H1 (cell line): ENCODE measurements around the gene CEP57L1.

Experiments used
- PHF8 ChIP-seq: fragments of 200-600 bp; sonication (generic); conservative IDR thresholded peaks from 2 replicates; pipeline ENCODE4 v1.7.1; 2012; ENCODE audit warnings: low read depth, mild to moderate bottlenecking, inconsistent platforms, low read length, moderate library complexity
- RAD21 ChIP-seq, 2 experiments: IDR thresholded peaks in 1 of 2; conservative IDR thresholded peaks in 1 of 2; 2 replicates each; pipeline ENCODE4 v1.6.1; 2011; ENCODE audit warnings: low read depth in 2 of 2, low read length in 2 of 2, improper control_type of control experiment in 1 of 2, inconsistent platforms in 1 of 2, mild to moderate bottlenecking in 1 of 2, moderate library complexity in 1 of 2
- SP1 ChIP-seq: IDR thresholded peaks from 2 replicates; pipeline ENCODE4 v1.6.1; 2011; ENCODE audit warnings: low read depth, low read length
- TAF1 ChIP-seq: IDR thresholded peaks from 2 replicates; pipeline ENCODE4 v1.6.1; 2011; ENCODE audit warnings: mild to moderate bottlenecking, low read depth, low read length
- YY1 ChIP-seq: IDR thresholded peaks from 2 replicates; pipeline ENCODE4 v1.6.1; 2011; ENCODE audit warnings: low read depth, mild to moderate bottlenecking, low read length
- ZNF274 ChIP-seq: IDR thresholded peaks from 2 replicates; pipeline ENCODE4 v1.7.0; 2012; ENCODE audit warnings: low read length, borderline replicate concordance; ENCODE audit errors: extremely low read depth
- TF ChIP-seq, protein P1 (sequence below), 3 experiments: IDR thresholded peaks; 1 replicate in 2 of 3; 2 replicates in 1 of 3; pipeline versions ENCODE4 v1.5.1 to v1.6.1; 2011; ENCODE audit warnings: low read length in 3 of 3, mild to moderate bottlenecking in 3 of 3, inconsistent platforms in 2 of 3, low read depth in 1 of 3, moderate library complexity in 1 of 3; ENCODE audit not compliant: insufficient read depth in 1 of 3; ENCODE audit errors: control extremely low read depth in 1 of 3

DNA sequence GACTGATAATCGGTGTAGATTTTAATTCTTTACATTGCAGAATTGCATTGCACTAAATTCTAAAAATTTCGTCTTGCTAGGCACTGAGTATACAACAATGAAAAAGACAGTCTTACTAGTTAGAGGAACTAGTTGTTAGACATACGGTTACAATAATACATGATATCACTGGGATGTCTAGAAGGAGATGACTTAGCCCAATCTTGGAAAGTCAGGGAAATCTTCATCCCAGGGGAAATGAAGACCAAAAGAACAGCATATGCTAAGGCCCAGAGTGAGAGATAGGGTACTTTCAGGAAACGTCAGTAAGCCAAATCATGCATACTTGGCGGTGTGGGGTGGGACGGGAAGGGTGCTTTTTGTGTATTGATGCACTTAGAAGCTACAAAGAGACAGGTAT, 901 bp downstream of the CEP57L1 start:
- TF ChIP-seq SP1 (no peak), ZNF274 (no peak), PHF8 (no peak), YY1 (no peak), RAD21 (IDR thresholded peaks at IDR 0.05 in 1 of 2, conservative IDR thresholded peaks at IDR 0.05 in 1 of 2; ENCODE audit: low read depth in 2 of 2, low read length in 2 of 2) (no peak), TAF1 (no peak)
- TF ChIP-seq, protein P1, sequence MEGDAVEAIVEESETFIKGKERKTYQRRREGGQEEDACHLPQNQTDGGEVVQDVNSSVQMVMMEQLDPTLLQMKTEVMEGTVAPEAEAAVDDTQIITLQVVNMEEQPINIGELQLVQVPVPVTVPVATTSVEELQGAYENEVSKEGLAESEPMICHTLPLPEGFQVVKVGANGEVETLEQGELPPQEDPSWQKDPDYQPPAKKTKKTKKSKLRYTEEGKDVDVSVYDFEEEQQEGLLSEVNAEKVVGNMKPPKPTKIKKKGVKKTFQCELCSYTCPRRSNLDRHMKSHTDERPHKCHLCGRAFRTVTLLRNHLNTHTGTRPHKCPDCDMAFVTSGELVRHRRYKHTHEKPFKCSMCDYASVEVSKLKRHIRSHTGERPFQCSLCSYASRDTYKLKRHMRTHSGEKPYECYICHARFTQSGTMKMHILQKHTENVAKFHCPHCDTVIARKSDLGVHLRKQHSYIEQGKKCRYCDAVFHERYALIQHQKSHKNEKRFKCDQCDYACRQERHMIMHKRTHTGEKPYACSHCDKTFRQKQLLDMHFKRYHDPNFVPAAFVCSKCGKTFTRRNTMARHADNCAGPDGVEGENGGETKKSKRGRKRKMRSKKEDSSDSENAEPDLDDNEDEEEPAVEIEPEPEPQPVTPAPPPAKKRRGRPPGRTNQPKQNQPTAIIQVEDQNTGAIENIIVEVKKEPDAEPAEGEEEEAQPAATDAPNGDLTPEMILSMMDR (IDR thresholded peaks at IDR 0.05; ENCODE audit: control extremely low read depth in 1 of 3, insufficient read depth in 1 of 3, low read depth in 1 of 3, low read length in 3 of 3): no peak
